AG04449 (cell line): ENCODE data around the gene TMEM130.
A peak's percentile ranks its signal among the peaks of the same experiment; 100 is the strongest.

Experiments
- CTCF ChIA-PET: fragments of 350-600 bp; formaldehyde crosslinking; extraction: SDS; loops from one replicate; lab custom pipeline; 2021; ENCODE audit warnings: antibody characterized with exemption; lab: Yijun Ruan, JAX
- POLR2A ChIA-PET: fragments of 400-600, 350-600 bp; formaldehyde crosslinking; extraction: SDS; loops from one replicate; lab custom pipeline; 2020; ENCODE audit warnings: antibody characterized with exemption, inconsistent platforms; lab: Yijun Ruan, JAX
- DNase-seq: peaks from one replicate; pipeline ENCODE4 v3.0.0-alpha.2; 2010; ENCODE audit warnings: low read depth, low spot score
- H3K4me3 ChIP-seq: 2 replicates; pipeline ENCODE4 v1.5.1; 2011; ENCODE audit warnings: low read depth, mild to moderate bottlenecking, control low read depth, low read length
- CTCF ChIP-seq: IDR thresholded peaks from one replicate; pipeline ENCODE4 v1.5.1; 2011; ENCODE audit warnings: mild to moderate bottlenecking, moderate library complexity, low read length, control low read depth, inconsistent platforms; ENCODE audit not compliant: insufficient read depth; ENCODE audit errors: missing control alignments

Gene TMEM130

GRCh38 chr7:98899816-98900215 is 30.0 kb upstream of the TMEM130 start:
- TF ChIP-seq CTCF = no peak
- ChIA-PET POLR2A (no interaction called here), CTCF (interaction anchor here (0.8 to 0.9 kb wide), 2 partner anchors 8 to 14 kb away, joined by 3 read pairs; no protein-coding TSS in a partner anchor)
- H3K4me3 ChIP-seq = no peak overlapping the region
- no peak for DNase-seq

- TF ChIP-seq CTCF = no peak
- no peak for DNase-seq
- ChIA-PET CTCF (interaction anchor here (1.7 to 4.2 kb wide), 2 partner anchors 13 to 14 kb away, joined by 9 to 26 read pairs; partner anchors contain the start of gene TRRAP), POLR2A (no interaction called here)
- no peak overlapping the region for H3K4me3 ChIP-seq
Measured at GRCh38 chr7:98892609-98893008, 22.8 kb upstream of the TMEM130 start.

- CTCF ChIA-PET = interaction anchor here (1.6 kb wide), 1 partner anchor 9 kb away, joined by 9 read pairs; the partner anchor contains the start of gene TRRAP
- POLR2A ChIA-PET = no interaction called here
Measured at GRCh38 chr7:98887038-98887437, 17.2 kb upstream of the TMEM130 start.

GRCh38 chr7:98884416-98884815 is 14.6 kb upstream of the TMEM130 start:
- CTCF ChIA-PET = interaction anchor here (1.1 kb wide), 1 partner anchor 10 kb away, joined by 3 read pairs; no protein-coding TSS in a partner anchor
- DNase-seq = no peak
- no peak overlapping the region for H3K4me3 ChIP-seq
- POLR2A ChIA-PET = no interaction called here
- no peak for TF ChIP-seq CTCF

More at GRCh38 chr7:98887038-98887437, 17.2 kb upstream of the TMEM130 start:
- H3K4me3 ChIP-seq = no peak overlapping the region
- no peak for TF ChIP-seq CTCF
- no peak for DNase-seq

- no peak for DNase-seq
- no peak overlapping the region for H3K4me3 ChIP-seq
- ChIA-PET POLR2A (no interaction called here), CTCF (interaction anchor here (1.0 to 4.6 kb wide), 4 partner anchors 9 to 50 kb away, joined by 3 to 27 read pairs (median 5); no protein-coding TSS in a partner anchor)
- no peak for TF ChIP-seq CTCF
Measured at GRCh38 chr7:98881561-98882315, 11.9 kb upstream of the TMEM130 start.

GRCh38 chr7:98880485-98880884 is 10.7 kb upstream of the TMEM130 start:
- DNase-seq = no peak
- 0 out of 2 replicates have a peak overlapping the region, but pooled peaks have one; percentile 1 for H3K4me3 ChIP-seq
- POLR2A ChIA-PET = no interaction called here
- CTCF ChIA-PET = interaction anchor here (0.9 to 4.6 kb wide), 9 partner anchors 9 to 60 kb away, joined by 3 to 27 read pairs (median 6); partner anchors contain the start of gene TMEM130
- TF ChIP-seq CTCF = no peak
